Measurements from ENCODE around the gene TRIB2. TPM values are rescaled to one million over a fixed set of nuclear protein-coding genes. Genes with fewer than 3 reads are reported as not detected.
A peak's percentile ranks its signal among the peaks of the same experiment; 100 is the strongest.

The TRIB2 gene
- 100 to 1,000 TPM in 1 of 6 donors, 10 to 100 TPM in 5; 25.4 to 104 (median 42.4) TPM for total RNA-seq

GRCh38 chr2:12716282-12717190 lies at the start of gene TRIB2:
TSS of gene TRIB2 (plus strand) at chr2:12716936. CDS start at chr2:12718308, 1,372 bp downstream.
- H3K4me1 ChIP-seq, result peaks cover 14 to 40% (median 31%) of the 10 kb centered on the region in 4 donors
- TF ChIP-seq POLR2AphosphoS5 (IDR thresholded peaks at IDR 0.05) (peak in 1 of 2 donors; percentile 74), EP300 (IDR thresholded peaks at IDR 0.05) (no peak), POLR2A (IDR thresholded peaks at IDR 0.05) (peak in 3 of 4 donors; percentile 7 to 80 (median 31))
- H3K27me3 ChIP-seq, result no peaks in the 10 kb centered on the region
- no peaks in the 10 kb centered on the region for H3K9me3 ChIP-seq
- ATAC-seq (ENCODE audit: low FRiP score in 2 of 2), result peak; percentile 84 to 89
- H3K27ac ChIP-seq, result peak within 1 kb of the TSS; percentile 90 to 98 (median 93)
- no peaks in the 10 kb centered on the region for H3K36me3 ChIP-seq
- H3K4me3 ChIP-seq, result peak within 1 kb of the TSS; percentile 61 to 83 (median 74)
- DNase-seq, result peak; percentile 88 to 98
- WGBS, 2 donors, result 0 to 1% methylated on average over 11 to 68 of the region's 90 CpGs

GRCh38 chr2:12669036-12669435 lies 47.7 kb upstream of the TRIB2 start:
- Histone ChIP-seq H3K9me3 (peaks cover 0 to 14% (median 6%) of the 10 kb centered on the region in 4 donors), H3K4me3 (no peak overlapping the region), H3K4me1 (no peaks in the 10 kb centered on the region), H3K36me3 (no peaks in the 10 kb centered on the region), H3K27me3 (no peaks in the 10 kb centered on the region), H3K27ac (no peak overlapping the region)
- TF ChIP-seq EP300 (IDR thresholded peaks at IDR 0.05), result no peak
- TF ChIP-seq POLR2AphosphoS5 (IDR thresholded peaks at IDR 0.05), result no peak
- TF ChIP-seq POLR2A (IDR thresholded peaks at IDR 0.05), result no peak
- no peak for TF ChIP-seq CTCF (IDR thresholded peaks at IDR 0.05)
- WGBS, 2 donors, result 85 to 93% methylated on average over 3 of the region's 3 CpGs
- ATAC-seq (ENCODE audit: low FRiP score in 2 of 2), result no peak
- DNase-seq, result no peak

GRCh38 chr2:12672711-12673315 lies 43.9 kb upstream of the TRIB2 start:
- H3K27me3 ChIP-seq, result no peaks in the 10 kb centered on the region
- DNase-seq, result no peak
- no peak overlapping the region for H3K27ac ChIP-seq
- H3K4me1 ChIP-seq, result no peaks in the 10 kb centered on the region
- H3K4me3 ChIP-seq, result no peak overlapping the region
- no peak for ATAC-seq (ENCODE audit: low FRiP score in 2 of 2)
- H3K36me3 ChIP-seq, result no peaks in the 10 kb centered on the region
- no peaks in the 10 kb centered on the region for H3K9me3 ChIP-seq
- 70 to 78% methylated on average over 8 of the region's 8 CpGs for WGBS, 2 donors
- TF ChIP-seq CTCF (IDR thresholded peaks at IDR 0.05) (no peak), EP300 (IDR thresholded peaks at IDR 0.05) (no peak)

- H3K36me3 ChIP-seq, result no peaks in the 10 kb centered on the region
- 85 to 96% methylated on average over 4 of the region's 4 CpGs for WGBS, 2 donors
- H3K4me3 ChIP-seq, result no peak overlapping the region
- DNase-seq (no peak), ATAC-seq (ENCODE audit: low FRiP score in 2 of 2) (no peak)
- H3K27ac ChIP-seq, result no peak overlapping the region
- H3K9me3 ChIP-seq, result no peaks in the 10 kb centered on the region
- no peaks in the 10 kb centered on the region for H3K4me1 ChIP-seq
- no peak for TF ChIP-seq POLR2AphosphoS5 (IDR thresholded peaks at IDR 0.05)
- H3K27me3 ChIP-seq, result no peaks in the 10 kb centered on the region
Observed at GRCh38 chr2:12674644-12675328, 42.0 kb upstream of the TRIB2 start.

GRCh38 chr2:12675352-12675795 lies 41.4 kb upstream of the TRIB2 start:
- Histone ChIP-seq H3K9me3 (no peaks in the 10 kb centered on the region), H3K27ac (no peak overlapping the region), H3K27me3 (no peaks in the 10 kb centered on the region), H3K36me3 (no peaks in the 10 kb centered on the region), H3K4me1 (no peaks in the 10 kb centered on the region), H3K4me3 (no peak overlapping the region)
- 79 to 89% methylated on average over 6 to 7 of the region's 7 CpGs for WGBS, 2 donors
- no peak for ATAC-seq (ENCODE audit: low FRiP score in 2 of 2)
- TF ChIP-seq POLR2A (IDR thresholded peaks at IDR 0.05) (no peak), POLR2AphosphoS5 (IDR thresholded peaks at IDR 0.05) (no peak), CTCF (IDR thresholded peaks at IDR 0.05) (no peak), EP300 (IDR thresholded peaks at IDR 0.05) (no peak)
- DNase-seq, result no peak

Data from upper lobe of left lung (tissue), 6 donors.